ENCODE results near the gene THSD4. TPM values are rescaled to one million over a fixed set of nuclear protein-coding genes. Genes with fewer than 3 reads are reported as not detected.

Gene THSD4
- total RNA-seq, 6 experiments from 2014 or later = 5.2 to 21.8 (median 13.7) TPM

DNA sequence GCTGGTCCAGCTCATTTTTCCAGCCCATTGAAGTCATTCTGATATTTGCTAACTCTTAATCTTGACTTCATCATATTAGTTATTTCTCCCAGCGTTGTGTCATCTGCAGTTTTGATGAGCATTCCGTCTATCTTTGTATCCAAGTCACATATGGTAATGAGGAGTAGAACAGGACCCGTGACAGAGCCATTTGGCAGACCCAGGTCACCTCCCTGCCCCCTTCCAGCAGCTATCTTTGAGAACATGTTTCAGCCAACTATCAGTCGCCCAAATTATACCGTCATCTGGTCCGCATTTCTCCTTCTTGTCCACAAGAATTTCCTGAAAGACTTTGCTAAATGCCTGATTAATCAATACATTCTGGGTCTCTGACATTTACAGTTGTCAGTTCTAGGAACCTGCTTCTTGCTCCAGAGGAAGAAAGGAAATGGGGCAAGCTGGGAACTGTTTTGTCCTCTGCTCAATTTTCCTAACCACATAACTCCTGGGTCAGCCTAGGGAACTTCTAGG, 347.9 kb downstream of the THSD4 start:
- Histone ChIP-seq H3K4me3 (no peak overlapping the region), H3K36me3 (no peaks in the 10 kb centered on the region), H3K4me1 (peaks cover 0 to 4% (median 0%) of the 10 kb centered on the region in 4 donors), H3K9me3 (no peaks in the 10 kb centered on the region), H3K27me3 (no peaks in the 10 kb centered on the region), H3K27ac (no peak overlapping the region)
- intact Hi-C loops (cut with DNase I) = no loop called here
- 86% methylated on average over 6 of the region's 6 CpGs for WGBS (ENCODE audit: insufficient coverage, low coverage, low lambda C conversion rate, missing lambda C conversion rate)
- DNase-seq (no peak), ATAC-seq (no peak)
- TF ChIP-seq, protein P1, sequence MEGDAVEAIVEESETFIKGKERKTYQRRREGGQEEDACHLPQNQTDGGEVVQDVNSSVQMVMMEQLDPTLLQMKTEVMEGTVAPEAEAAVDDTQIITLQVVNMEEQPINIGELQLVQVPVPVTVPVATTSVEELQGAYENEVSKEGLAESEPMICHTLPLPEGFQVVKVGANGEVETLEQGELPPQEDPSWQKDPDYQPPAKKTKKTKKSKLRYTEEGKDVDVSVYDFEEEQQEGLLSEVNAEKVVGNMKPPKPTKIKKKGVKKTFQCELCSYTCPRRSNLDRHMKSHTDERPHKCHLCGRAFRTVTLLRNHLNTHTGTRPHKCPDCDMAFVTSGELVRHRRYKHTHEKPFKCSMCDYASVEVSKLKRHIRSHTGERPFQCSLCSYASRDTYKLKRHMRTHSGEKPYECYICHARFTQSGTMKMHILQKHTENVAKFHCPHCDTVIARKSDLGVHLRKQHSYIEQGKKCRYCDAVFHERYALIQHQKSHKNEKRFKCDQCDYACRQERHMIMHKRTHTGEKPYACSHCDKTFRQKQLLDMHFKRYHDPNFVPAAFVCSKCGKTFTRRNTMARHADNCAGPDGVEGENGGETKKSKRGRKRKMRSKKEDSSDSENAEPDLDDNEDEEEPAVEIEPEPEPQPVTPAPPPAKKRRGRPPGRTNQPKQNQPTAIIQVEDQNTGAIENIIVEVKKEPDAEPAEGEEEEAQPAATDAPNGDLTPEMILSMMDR (IDR thresholded peaks at IDR 0.05) = no peak
- TF ChIP-seq POLR2A (IDR thresholded peaks at IDR 0.05) = no peak

DNA sequence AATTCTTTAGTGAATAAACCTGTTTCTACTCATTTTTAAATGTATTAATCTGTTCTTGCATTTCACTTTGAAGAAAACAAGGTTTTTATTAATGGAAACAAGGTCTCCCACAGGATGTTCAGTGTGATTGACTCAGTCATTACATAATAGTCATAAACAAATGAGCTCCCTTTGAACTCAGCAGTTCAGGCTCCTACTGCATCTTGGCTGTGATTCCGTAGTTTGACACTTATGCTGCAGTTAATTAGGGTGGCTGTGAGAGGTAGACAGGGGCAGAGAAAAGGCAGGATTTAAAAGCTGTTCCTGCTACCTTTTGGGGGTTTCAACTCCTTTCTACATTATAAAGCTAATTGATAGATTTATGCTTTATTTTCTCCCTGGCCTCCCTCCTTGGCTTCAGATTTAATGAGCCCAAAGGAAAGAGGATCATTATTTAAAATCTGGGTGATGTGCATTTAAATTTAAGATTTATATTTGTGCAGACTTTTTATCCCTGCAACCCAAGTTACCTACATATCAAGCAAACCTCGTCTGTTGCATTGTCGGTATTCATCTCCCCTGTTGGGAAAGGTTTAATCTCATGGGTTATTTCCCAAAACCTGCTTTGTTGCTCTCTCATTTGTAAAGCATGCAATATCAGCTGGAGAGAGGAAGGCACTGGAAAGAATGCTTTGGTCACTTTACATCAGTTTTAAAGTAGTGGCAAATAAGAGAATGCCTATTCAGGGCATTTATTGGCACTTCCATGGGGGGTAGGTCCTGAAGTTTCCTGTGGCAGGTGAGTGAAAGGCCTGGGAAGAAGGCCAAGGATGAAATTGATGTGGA, 350.1 kb downstream of the THSD4 start:
- DNase-seq = no peak
- H3K27ac ChIP-seq = no peak overlapping the region
- intact Hi-C loops (cut with DNase I) = no loop called here

DNA sequence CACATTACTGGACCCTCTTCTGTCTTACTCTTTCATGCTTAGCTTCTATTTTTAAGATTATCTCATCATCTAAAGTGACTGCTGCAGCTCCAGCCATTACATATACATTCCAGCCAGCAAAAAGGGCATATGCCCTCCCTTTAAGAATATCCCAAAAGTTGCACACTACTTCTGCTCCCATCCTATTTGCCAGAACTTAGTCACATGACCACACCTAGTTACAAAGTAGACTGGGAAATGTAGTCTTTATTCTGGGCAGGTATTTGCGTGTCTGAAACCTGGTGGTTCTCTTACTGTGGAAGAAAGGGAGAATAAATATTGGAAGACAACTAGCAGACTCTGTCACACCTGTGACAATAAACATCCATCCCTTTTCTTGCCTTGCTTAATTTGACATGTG, 353.4 kb downstream of the THSD4 start:
- WGBS (ENCODE audit: insufficient coverage, low coverage, low lambda C conversion rate, missing lambda C conversion rate) = 100% methylated on average over 1 of the region's 1 CpG
- no peak for ATAC-seq

More for the DNA sequence above, 350.1 kb downstream of the THSD4 start:
- Histone ChIP-seq H3K4me1 (peaks cover 0 to 4% (median 0%) of the 10 kb centered on the region in 4 donors), H3K9me3 (no peaks in the 10 kb centered on the region), H3K27me3 (no peaks in the 10 kb centered on the region), H3K4me3 (no peak overlapping the region), H3K36me3 (no peaks in the 10 kb centered on the region)
- no peak for ATAC-seq
- WGBS (ENCODE audit: insufficient coverage, low coverage, low lambda C conversion rate, missing lambda C conversion rate) = 72% methylated on average over 3 of the region's 3 CpGs
- TF ChIP-seq, protein P1 (IDR thresholded peaks at IDR 0.05) = no peak
- TF ChIP-seq POLR2A (IDR thresholded peaks at IDR 0.05) = no peak

DNA sequence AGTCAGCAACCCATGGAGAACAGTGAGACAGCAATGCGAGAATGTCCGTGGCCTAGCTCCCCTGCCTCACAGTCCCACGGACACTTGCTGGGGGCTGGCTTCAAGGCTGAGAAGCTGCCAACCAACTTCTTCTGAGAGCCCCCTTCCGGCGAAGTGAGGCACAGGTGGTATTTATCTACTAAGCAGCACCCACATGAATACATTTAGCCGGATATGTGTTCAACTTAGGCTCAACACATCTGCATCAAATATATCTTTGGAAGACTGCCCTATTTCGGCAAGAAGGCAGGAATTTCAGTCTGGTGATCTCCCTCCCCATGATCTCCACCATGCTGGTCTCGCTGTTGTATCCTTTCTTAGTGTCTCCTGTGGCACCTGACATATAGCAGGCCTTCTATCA, 354.1 kb downstream of the THSD4 start:
- H3K36me3 ChIP-seq = no peaks in the 10 kb centered on the region
- no peak for ATAC-seq
- H3K4me3 ChIP-seq = no peak overlapping the region
- H3K4me1 ChIP-seq = no peaks in the 10 kb centered on the region
- DNase-seq = no peak
- H3K27me3 ChIP-seq = no peaks in the 10 kb centered on the region
- no peak for TF ChIP-seq POLR2A (IDR thresholded peaks at IDR 0.05)
- TF ChIP-seq, protein P1 (IDR thresholded peaks at IDR 0.05) = no peak
- H3K9me3 ChIP-seq = no peaks in the 10 kb centered on the region
- 84% methylated on average over 3 of the region's 8 CpGs for WGBS (ENCODE audit: insufficient coverage, low coverage, low lambda C conversion rate, missing lambda C conversion rate)
- intact Hi-C loops (cut with DNase I) = no loop called here
- no peak overlapping the region for H3K27ac ChIP-seq

More for the DNA sequence above, 353.4 kb downstream of the THSD4 start:
- Histone ChIP-seq H3K9me3 (no peaks in the 10 kb centered on the region), H3K27ac (no peak overlapping the region), H3K4me3 (no peak overlapping the region), H3K36me3 (no peaks in the 10 kb centered on the region), H3K27me3 (no peaks in the 10 kb centered on the region), H3K4me1 (no peaks in the 10 kb centered on the region)
- no peak for DNase-seq
- intact Hi-C loops (cut with DNase I) = no loop called here
- TF ChIP-seq, protein P1 (IDR thresholded peaks at IDR 0.05) = no peak
- TF ChIP-seq POLR2A (IDR thresholded peaks at IDR 0.05) = no peak
